ENCODE measurements around the gene CBY2.

The CBY2 gene

DNA sequence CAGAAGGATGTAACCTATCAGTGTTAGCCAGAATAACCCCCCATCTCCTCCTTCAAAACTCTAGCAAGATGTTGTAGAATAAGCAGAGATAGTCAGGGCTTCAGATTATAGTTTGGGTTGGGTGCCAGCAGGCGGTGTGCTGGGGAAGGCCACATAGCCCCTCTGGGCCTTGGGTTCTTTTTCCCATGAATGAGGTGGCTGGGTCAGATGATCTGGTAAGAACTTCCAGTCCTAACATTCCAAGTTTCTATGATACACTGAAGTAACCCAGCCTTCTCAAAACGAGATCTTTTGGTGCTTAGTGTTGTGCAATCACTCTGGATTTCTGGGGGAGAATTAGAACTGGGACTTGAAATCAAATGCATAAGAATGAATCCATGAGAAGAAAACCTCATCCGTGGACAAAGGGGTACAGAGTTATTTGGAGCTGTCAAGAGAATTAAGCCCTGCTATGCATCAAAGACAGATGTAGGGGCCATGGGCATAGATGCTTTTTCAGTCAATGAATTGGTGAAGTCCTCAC, 810 bp downstream of the CBY2 start:
- DNase-seq (ENCODE audit: low read depth in 2 of 2), result no peak

DNA sequence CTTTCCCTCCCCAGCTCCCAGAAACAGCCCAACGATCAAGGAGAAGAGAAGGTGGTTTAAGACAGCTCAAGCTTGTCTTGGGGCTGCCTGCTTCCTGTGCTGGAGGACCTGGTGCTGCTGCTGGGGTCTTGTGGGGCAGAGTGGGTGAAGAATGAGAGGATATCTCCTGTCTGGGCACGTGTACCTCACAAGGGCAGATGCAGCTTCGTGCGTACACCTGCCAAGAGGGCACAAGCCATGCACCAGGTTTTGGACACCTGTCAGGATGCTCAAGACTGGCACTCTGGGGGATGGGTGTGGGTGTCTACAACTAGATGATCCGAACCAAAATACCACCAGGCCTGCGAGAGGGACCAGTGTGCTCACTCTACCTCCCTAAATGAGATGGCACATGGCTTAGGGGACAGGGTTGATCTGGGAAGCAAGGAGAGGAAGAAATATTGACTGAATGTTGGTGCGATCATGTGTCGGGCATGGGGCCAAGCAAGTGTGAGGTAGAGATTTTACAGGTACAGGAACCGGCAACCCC, 2.2 kb downstream of the CBY2 start:
- DNase-seq (ENCODE audit: low read depth in 2 of 2), result no peak

DNA sequence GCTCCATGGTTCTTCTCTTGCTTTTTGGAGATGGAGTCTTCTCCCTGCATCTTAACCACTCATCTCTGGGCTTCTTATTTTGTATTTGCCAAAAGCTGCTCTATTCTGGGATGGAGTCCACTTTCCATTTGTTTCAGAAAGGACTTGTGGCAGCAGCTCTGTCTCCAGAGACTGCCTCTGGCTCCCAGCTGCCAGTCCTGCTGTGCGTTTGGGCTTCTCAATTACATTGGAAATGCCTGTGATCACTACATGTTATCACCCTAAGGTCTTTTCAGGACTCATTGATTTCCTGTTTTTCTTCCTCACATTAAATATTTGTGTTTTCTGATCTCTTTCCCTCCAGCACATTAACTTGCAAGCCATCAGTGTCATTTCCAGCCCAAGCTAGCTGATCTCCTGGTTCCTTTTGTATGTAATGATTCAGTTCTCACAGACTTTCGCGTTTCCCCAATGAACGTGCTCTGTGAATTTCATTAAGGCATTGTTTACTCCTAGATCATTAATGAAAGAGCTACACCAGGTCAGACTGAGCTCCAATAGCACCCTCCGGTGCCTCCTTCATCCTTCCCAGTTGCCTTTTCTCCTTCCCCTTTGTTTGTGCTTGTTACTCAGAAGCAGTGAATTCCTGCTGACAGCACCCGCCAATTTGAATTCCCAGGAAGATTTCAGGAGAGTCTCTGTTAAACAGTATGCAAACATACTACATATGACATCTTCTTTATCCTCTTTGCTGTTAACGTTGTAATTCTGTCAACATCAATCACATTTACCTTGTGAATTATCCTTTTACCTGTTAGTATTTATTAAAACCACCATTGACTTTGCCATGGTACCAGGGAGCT, 3.0 kb downstream of the CBY2 start:
- DNase-seq (ENCODE audit: low read depth in 2 of 2), result no peak

DNA sequence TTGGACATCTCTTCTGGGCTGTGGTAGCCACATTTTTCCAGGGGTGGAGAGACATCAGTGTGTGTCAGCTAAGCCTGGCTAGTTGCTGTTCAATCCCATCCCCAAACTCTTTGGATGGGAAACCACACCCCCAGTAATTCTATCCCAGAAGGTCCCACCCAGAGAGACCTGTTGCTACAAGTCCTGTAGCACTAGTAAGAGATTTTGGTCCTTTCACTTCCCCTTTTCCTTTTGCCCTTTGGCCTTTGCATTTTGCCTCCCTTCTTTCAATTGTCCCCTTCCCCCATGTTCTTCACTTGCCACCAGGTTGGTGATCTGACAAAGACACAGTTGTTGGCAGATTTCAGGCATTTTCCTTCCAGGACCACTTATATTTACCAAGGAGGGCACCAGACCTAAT, 3.8 kb downstream of the CBY2 start:
- DNase-seq (ENCODE audit: low read depth in 2 of 2), result no peak

DNA sequence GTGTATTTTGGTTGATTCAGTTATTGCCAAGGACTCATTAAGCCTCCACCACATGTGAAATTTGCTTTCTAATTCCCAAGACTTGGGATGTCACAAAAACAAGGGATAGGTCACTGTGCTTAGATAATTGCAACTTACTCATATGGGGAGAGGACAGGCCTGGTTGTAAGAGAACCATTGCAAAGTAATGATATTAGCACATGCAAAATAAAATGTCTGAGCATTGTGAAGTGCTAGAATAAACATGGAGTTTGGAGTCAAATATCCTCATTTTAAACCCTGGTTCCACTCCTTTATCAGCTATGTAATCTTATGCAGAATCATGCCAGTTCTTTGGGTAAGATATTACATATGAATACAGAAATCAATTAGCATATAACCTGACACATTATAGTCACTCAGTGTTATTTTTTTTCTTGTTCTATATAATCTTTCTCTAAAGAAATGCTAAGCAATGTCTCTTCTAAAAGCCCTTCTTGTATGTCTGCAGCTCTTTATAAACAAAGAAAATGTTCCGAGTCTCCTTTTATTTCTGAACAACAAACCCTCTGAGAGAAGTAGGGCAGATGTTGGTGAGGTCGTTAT, 5.5 kb downstream of the CBY2 start:
- no peak for DNase-seq (ENCODE audit: low read depth in 2 of 2)

DNA sequence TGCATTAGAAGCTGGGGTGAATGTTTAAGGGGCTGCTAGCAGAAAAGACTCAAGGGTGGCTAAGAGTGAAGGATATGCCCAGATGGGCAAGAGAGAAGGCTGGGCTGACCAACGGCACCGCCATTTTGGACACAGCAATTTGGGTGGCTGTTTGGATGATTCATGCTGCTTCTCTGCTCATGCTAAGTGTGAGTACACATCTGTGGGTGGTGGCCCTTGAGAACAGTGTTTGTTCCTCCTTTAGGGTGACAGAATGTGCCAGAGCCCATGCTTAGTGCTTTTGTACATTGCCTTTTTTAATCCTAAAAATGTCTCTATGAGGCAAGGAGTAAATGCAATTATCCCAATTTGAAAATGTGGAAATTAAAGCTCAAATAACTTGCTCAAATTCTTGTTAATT, 9.8 kb downstream of the CBY2 start:
- DNase-seq (ENCODE audit: low read depth in 2 of 2), result no peak

DNA sequence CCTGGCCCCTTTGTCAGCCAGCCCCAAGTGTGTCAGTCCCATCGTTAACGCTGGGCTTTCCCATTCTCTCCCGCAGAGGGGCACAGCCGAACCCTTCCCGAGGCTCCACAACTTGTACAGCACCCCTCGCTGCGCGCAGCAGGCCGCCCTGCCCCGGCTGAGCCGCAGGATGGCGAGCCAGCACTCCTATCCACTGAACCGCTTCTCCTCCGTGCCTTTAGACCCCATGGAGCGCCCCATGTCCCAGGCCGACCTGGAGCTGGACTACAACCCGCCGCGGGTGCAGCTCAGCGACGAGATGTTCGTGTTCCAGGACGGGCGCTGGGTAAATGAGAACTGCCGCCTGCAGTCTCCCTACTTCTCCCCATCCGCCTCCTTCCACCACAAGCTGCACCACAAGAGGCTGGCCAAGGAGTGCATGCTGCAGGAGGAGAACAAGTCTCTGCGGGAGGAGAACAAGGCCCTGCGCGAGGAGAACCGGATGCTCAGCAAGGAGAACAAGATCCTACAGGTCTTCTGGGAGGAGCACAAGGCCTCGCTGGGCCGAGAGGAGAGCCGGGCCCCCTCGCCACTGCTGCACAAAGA, 11.1 kb downstream of the CBY2 start:
- DNase-seq (ENCODE audit: low read depth in 2 of 2), result no peak

DNA sequence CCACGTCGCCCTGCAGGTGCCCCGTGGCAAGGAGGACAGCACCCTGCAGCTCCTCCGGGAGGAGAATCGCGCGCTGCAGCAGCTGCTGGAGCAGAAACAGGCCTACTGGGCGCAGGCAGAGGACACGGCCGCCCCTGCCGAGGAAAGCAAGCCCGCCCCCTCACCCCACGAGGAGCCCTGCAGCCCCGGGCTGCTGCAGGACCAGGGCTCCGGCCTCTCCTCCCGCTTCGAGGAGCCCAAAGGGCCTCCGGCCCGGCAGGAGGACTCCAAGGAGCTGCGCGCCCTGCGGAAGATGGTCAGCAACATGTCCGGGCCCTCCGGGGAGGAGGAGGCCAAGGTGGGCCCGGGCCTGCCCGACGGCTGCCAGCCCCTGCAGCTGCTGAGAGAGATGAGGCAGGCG, 11.6 kb downstream of the CBY2 start:
- no peak for DNase-seq (ENCODE audit: low read depth in 2 of 2)

DNA sequence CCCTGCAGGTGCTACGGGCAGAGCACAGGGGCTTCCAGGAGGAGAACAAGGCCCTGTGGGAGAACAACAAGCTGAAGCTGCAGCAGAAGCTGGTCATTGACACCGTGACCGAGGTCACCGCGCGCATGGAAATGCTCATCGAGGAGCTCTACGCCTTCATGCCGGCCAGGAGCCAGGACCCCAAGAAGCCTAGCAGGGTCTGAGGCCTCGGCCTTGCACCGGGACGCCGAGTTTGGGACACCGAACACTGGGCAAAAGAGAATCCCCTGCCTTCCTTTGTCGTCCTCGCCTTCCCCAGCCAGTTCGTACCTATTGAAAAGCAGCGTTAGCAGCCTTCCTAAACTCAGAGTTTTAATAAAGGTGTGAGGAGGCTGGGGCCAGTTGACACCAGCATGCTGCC, 12.1 kb downstream of the CBY2 start:
- DNase-seq (ENCODE audit: low read depth in 2 of 2), result no peak

DNA sequence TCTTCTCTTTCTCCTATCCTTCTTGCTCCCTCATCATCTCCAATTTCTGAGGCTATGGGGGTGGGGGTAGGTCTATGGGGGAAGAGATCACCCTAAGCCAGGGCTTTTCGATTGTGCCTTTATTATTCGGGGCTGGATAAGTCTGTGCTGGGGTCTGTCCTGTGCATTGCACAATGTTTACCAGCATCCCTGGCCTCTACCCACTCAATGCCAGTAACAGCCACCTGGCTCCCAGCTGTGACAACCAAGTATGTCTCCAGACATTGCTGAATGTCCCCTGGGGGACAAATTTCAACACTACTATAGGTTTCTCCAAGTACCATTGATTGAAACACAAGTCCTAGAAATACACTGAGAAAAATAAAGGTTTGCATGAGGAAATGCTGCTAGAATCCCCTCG, 13.2 kb downstream of the CBY2 start:
- no peak for DNase-seq (ENCODE audit: low read depth in 2 of 2)

DNA sequence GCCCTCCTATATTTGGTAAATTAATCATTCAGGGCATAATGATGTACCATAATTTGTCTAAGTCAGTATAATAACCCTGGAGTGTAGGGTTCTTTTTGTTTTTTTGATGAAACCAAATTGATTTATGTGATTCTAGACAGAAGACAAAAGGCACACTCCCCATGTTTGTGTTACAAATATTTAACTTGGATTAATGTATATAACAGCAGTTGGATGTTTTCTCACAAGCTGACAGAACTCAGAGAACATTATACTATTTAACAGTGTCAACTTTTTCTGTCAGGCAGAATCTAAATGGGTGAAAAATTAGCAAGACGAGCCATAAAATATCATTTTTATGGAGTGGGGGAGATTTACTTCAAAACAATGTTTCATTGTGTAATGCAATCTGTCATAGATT, 15.2 kb downstream of the CBY2 start:
- no peak for DNase-seq (ENCODE audit: low read depth in 2 of 2)

DNA sequence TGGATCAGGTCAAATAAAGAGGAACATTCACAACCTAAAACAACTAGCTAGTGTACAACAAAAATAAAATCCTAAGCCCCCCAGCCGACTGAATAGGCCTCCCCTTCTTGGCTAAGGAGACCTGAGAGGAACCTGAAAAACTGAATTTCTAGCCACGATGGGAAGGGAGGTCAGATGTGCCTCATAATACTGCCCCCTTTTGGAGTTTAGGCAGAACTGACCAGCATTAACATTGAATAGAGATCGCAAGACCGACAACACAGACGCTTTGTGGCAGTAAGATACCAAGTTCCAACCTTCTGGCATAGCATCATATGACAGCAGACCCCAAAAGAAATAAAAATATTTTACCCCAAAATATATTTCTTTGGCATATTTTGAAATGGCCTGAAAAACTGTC, 15.9 kb downstream of the CBY2 start:
- DNase-seq (ENCODE audit: low read depth in 2 of 2), result no peak

DNA sequence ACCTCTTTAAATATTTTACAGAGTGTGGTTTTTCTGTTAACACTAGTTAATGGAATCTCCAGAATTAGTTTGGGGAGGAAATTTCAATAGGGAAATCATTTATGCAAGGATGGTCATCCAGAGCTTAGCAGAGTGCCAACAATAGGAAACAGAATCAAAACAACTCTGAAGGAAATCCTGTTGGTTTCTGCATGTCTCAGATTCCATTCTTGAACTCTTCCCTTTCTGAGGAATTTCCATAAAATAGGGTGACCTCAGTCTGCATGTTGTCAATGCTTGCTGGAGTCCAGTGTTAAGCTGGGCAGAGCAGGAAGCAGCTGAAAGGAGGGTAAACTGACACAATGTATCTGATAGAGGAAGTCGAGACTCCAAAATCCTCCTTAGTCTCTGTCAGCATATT, 16.9 kb downstream of the CBY2 start:
- DNase-seq (ENCODE audit: low read depth in 2 of 2), result no peak

DNA sequence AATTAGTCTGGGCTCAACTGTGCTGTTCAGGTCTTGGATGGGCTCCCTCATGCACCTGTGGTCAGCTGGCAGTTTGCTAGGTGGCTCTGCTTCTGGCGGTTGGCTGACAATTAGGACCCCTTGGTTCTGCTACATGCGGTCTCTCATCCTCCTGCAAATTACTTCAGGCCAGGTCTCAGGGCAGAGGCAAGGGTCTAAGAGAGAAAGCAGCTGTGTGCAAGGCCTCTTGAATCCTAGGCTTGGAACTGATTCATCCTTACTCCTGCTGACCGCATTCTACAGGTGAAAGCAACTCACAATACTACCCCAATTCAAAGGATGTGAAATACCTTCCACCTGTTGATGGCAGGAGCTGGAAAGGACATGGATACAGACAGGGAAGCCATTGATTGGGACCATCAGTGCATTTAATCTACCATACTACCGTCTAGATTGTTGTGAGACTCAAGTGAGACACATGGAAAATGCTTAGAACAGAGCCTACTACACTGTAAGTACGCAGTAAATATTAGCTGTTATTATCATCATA, 19.1 kb downstream of the CBY2 start:
- no peak for DNase-seq (ENCODE audit: low read depth in 2 of 2)

DNA sequence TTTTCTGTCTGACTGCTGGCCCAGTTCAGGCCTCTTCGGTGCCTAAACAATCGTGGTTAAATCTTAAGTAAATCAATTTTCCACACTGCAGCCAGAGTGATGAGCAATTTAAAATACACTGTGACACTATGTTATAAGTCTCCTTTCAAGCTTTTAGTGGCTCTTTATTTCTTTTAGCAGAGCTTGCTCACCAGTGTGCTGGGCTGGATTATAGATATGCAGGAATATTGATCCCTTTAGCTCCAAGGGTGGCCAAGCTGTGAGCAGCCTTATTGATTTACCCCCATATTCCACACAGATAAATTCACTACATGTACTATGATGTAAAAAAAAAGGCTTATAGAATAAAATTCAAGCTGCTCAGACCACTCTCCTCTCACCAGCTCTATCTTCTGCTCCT, 21.7 kb downstream of the CBY2 start:
- DNase-seq (ENCODE audit: low read depth in 2 of 2), result no peak

DNA sequence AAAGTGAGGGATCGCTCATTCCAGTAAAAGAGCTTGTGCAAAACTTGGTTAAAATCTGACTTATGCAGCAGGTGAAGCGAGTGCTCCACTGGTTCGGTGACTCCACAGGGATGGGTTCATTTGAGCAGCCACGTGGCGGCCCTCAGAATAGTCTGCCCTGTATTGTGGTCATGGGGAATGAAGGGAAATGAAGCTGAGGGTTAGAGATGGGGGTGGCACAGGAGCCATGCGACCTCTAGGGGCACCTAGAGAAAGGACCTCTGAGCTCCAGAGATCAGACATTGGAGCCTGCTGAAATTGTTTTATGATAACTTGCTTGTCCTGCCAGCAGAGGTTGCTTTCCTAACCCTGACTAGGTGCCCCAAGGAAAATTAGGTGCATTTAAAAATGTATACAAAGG, 26.6 kb downstream of the CBY2 start:
- peak in 1 of 2 donors; percentile 1 for DNase-seq (ENCODE audit: low read depth in 2 of 2)

DNA sequence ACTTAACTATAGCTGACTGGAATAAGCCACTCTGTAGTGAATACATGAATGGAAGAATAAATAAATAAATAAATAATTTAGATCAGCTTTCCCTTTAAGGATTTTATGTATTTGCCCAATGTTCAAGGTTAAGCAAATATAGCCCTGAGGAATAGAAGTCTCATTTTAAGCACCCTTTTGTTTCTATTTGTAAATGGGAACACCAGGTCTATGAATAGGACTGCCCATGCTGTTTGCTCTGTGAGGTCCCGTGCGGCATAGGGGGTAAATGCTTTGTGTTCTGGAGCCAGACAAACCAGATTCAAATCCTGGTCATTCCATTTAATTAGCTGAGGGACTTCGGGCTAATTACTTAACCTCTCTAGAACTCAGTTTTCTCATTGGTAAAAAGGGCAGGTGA, 29.3 kb downstream of the CBY2 start:
- no peak for DNase-seq (ENCODE audit: low read depth in 2 of 2)

DNA sequence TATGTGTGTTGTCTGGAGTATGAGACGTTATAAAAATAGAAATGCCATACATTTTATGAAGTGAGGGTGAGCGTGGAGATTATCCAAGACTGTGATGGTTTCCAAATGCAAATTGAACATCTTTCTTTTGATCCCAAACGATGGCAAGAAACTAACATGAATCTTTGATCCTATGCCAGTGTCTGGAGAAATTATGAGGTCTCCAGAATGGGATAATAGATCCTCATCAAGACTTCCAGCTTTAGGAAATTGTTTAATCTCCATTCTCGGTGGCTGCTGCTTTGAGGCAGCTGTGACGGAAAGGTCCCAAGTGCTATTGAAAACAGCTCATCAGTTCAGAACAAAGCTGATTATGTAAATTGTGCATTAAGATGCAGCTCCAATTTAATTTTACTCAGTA, 30.8 kb downstream of the CBY2 start:
- no peak for DNase-seq (ENCODE audit: low read depth in 2 of 2)

DNA sequence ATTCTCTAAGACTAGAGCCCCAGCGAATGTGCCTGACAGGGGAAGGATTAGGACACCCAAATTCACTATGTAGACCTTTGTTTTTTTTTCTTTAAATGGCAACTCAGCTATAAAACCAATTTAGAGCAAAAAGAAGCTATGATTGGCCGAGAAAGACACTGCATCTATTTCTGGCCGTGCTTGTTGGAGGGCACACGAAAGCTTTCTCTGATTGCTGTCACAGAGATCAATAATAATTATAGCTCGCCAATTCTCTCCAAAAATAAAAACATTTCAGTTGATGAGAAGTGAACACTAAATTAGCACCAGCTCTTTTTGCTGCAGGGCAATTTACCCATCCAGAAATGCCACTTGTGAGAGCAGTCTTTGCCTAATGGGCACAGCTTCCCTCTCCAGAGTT, 31.2 kb downstream of the CBY2 start:
- DNase-seq (ENCODE audit: low read depth in 2 of 2), result no peak

DNA sequence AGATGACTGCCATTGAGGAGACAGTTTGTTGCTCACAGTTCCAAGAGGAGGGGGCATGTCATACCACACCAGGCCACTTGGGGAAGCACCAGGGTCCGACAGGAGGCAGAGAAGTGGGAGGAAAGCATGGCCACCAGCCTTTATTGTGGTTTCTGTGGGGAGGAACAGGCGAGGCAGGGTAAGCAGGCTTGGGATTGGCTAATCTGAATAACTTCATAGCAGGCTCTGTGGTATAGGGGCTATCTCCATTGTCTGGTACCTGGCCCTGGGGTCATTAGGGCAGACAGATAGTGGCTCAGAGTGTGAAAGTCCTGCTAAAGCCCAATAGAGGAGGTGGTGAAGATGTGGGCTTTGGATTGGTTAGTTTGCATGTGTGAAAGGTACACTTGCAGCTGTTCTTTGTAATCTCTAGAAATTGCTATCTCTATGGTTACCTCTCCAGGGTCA, 35.5 kb downstream of the CBY2 start:
- DNase-seq (ENCODE audit: low read depth in 2 of 2), result peak; percentile 2

DNA sequence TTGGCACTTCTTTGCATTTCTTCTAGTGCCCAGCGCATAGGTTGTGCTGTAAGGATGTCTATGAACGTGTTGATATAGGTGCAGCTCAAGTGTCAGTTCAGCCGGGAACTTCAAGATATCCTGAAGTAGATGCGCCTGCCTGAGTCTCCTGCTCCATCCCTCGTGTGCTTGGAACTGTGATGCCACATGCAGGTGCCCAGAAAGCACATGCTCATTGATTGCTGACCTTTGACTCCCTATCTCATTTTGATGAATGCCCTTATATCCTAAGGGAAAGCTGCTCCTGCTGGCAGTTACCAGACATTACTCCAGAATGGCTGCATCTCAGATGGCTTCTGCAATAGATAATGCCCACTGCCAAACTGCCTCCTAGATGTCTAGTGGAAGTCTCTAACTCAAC, 40.9 kb downstream of the CBY2 start:
- no peak for DNase-seq (ENCODE audit: low read depth in 2 of 2)

DNA sequence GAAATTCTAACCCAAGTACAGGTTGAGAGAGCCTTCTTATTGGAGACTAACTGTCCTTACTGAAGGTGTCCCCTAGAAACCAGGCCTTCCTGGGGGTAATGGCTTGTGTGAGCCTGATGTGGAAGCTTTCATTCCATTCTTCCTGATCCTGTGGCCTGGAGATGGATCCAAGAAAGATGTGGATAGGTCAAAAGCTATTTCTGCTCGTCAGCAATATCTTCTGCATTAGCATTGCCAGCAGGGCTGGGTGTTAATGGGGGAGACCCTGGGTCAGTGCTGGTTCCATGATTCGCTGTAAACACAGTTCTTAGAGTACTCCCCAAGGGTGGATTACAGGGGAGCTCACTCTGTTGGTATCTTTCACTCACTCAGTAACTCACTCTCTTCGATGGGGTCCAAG, 42.9 kb downstream of the CBY2 start:
- no peak for DNase-seq (ENCODE audit: low read depth in 2 of 2)

DNA sequence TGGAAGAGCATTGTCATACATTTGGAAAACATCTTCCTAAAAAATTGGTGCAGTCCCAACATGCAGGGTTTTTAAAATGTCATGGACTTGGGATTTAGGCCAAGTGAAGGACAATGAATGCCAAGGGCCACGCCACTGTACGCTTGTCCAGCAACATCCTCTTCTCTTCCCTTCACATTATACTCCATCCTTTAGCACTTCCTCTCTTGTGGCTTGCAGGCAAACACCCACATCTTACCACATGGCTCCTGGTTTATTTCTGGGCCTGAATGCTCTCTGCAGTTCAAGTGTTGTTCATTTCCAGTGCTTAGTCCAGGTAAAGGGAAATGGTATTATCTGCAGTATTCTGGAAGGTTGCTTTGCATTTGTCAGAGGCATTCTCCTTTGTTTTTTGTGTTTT, 45.0 kb downstream of the CBY2 start:
- no peak for DNase-seq (ENCODE audit: low read depth in 2 of 2)

All from stimulated activated CD4-positive, alpha-beta T cell treated with anti-CD3 and anti-CD28 coated beads, Interleukin-15, amount 100 ng/mL, for 48 hours (primary cell).